Gastroesophageal sphincter (tissue), 4 donors: ENCODE data around the gene CAPN5. TPM values are rescaled to one million over a fixed set of nuclear protein-coding genes. Genes with fewer than 3 reads are reported as not detected.

Experiments used
- ATAC-seq: fragments of 150-250 bp; one replicate; pipeline ENCODE4 v1.9.1; 2016; ENCODE audit warnings: mild to moderate bottlenecking, moderate library complexity
- H3K27ac ChIP-seq, 4 donors: fragments of 200-600 bp; sonication (generic) in 3 of 4; 1 replicate in 3 of 4; 2 replicates in 1 of 4; pipeline ENCODE4 v1.5.1; 2016 to 2019
- H3K27me3 ChIP-seq: fragments of 200-600 bp; sonication (generic); one replicate; pipeline ENCODE4 v1.5.1; 2019
- H3K36me3 ChIP-seq, 2 donors: fragments of 200-600 bp; sonication (generic); one replicate each; pipeline ENCODE4 v1.5.1; 2019; ENCODE audit warnings: control low read depth in 1 of 2
- H3K4me1 ChIP-seq, 3 donors: fragments of 200-600 bp; sonication (generic); 1 replicate in 2 of 3; 2 replicates in 1 of 3; pipeline ENCODE4 v1.5.1; 2016 to 2019; ENCODE audit warnings: control low read depth in 2 of 3
- H3K4me3 ChIP-seq, 2 donors: fragments of 200-600 bp; sonication (generic); one replicate each; pipeline ENCODE4 v1.5.1; 2019; ENCODE audit warnings: mild to moderate bottlenecking in 1 of 2, moderate library complexity in 1 of 2
- H3K9me3 ChIP-seq, 3 donors: fragments of 200-600 bp; sonication (generic); one replicate each; pipeline ENCODE4 v1.5.1; 2017 to 2019; ENCODE audit warnings: control low read depth in 2 of 3
- EP300 ChIP-seq: sonication (generic); formaldehyde crosslinking; IDR thresholded peaks from one replicate; pipeline ENCODE4 v1.6.1; 2017; ENCODE audit warnings: antibody characterized with exemption, mild to moderate bottlenecking
- POLR2A ChIP-seq, 2 donors: fragments of 450-650 bp; IDR thresholded peaks; one replicate each; pipeline ENCODE4 v1.6.1; 2017; ENCODE audit warnings: antibody characterized with exemption in 2 of 2, mild to moderate bottlenecking in 2 of 2, moderate library complexity in 1 of 2
- POLR2AphosphoS5 ChIP-seq: sonication (generic); formaldehyde crosslinking; IDR thresholded peaks from one replicate; pipeline ENCODE4 v1.6.1; 2017; ENCODE audit warnings: antibody characterized with exemption
- WGBS, 2 donors: methylation state at CpG; one replicate each; pipeline ENCODE4 v1.1.5; 2018; ENCODE audit warnings: low coverage in 1 of 2; 5-methylcytosine and 5-hydroxymethylcytosine counted together
- total RNA-seq, 4 donors: library from RNA; depleted of rRNA; stranded (reverse); fragments of >200 nt; gene quantifications; one replicate each; pipeline ENCODE4 v1.1.0, GENCODE V29; 2016
- TF ChIP-seq, protein P1 (sequence below), 4 experiments: fragments of 200-600 bp in 2 of 4; fragments of 450-650 bp in 2 of 4; sonication (generic) in 1 of 4; IDR thresholded peaks; one replicate each; pipeline ENCODE4 v1.5.1; 2017 to 2019; ENCODE audit warnings: antibody characterized with exemption in 4 of 4, mild to moderate bottlenecking in 2 of 4, moderate library complexity in 2 of 4

CAPN5 gene
- total RNA-seq, 4 donors from 2014 or later, result 4.1 to 9.4 (median 7.7) TPM

DNA sequence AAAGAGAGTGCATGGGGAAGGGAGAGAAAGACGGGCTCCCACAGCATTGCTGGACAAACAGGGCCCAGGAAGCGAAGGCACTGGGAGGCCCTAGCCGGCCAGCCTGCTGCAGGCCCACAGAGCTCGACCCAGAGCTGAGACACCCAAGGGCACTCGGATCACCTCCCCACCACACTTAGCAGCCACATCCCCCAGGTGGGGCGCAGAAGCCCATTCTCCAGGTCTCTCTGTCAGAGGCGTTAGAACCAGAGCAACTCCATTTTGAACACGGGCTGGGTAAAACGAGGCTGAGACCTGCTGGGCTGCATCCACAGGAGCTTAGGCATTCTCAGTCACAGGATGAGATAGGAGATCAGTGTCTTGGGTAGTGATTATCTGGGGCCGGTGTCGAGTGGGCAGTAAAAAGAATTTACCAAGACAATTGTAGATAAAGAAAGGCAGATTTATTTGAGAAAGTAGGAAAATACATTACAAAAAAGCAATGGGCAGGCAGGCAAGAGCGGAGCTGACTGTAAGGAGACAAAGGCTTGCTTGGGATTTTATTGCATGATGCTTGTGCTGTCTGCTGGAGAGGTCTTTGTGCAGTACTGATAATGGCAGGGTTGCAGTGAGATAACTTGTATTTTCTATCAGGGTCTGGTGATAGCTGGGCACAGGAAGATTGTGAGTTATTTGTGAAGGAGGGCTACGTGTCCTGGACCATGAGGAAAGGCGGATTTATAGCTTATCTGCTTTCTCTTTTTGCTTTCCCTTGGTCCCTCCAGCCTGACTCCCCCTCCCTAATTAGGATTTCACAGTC, 13.4 kb upstream of the CAPN5 start:
- WGBS, 2 donors, result 79 to 88% methylated on average over 3 to 5 of the region's 14 CpGs
- no peak for TF ChIP-seq EP300
- TF ChIP-seq, protein P1, sequence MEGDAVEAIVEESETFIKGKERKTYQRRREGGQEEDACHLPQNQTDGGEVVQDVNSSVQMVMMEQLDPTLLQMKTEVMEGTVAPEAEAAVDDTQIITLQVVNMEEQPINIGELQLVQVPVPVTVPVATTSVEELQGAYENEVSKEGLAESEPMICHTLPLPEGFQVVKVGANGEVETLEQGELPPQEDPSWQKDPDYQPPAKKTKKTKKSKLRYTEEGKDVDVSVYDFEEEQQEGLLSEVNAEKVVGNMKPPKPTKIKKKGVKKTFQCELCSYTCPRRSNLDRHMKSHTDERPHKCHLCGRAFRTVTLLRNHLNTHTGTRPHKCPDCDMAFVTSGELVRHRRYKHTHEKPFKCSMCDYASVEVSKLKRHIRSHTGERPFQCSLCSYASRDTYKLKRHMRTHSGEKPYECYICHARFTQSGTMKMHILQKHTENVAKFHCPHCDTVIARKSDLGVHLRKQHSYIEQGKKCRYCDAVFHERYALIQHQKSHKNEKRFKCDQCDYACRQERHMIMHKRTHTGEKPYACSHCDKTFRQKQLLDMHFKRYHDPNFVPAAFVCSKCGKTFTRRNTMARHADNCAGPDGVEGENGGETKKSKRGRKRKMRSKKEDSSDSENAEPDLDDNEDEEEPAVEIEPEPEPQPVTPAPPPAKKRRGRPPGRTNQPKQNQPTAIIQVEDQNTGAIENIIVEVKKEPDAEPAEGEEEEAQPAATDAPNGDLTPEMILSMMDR (IDR thresholded peaks at IDR 0.05), result no peak
- no peak for TF ChIP-seq POLR2A (IDR thresholded peaks at IDR 0.05)
- no peak for TF ChIP-seq POLR2AphosphoS5
- no peak overlapping the region for H3K4me3 ChIP-seq
- no peak overlapping the region for H3K27ac ChIP-seq
- peaks cover 9% of the 10 kb centered on the region for H3K27me3 ChIP-seq
- no peaks in the 10 kb centered on the region for H3K36me3 ChIP-seq
- H3K9me3 ChIP-seq, result peaks cover 0 to 21% (median 2%) of the 10 kb centered on the region in 3 donors
- ATAC-seq, result no peak
- no peaks in the 10 kb centered on the region for H3K4me1 ChIP-seq

DNA sequence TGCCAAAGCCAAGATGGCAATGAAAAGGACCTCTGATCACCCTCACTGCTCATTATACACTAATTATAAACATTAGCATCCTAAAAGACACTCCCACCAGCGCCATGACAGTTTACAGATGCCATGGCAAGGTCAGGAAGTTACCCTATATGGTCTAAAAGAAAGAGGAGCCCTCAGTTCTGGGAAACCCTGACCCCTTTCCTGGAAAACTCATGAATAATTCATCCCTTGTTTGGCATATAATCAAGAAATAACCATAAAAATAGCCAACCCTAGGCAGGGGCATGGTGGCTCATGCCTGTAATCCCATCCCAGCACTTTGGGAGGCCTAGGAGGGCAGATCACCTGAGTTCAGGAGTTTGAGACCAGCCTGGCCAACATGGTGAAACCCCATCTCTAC, 12.7 kb upstream of the CAPN5 start:
- H3K9me3 ChIP-seq, result peaks cover 0 to 21% (median 2%) of the 10 kb centered on the region in 3 donors
- H3K36me3 ChIP-seq, result no peaks in the 10 kb centered on the region
- H3K27ac ChIP-seq, result no peak overlapping the region
- ATAC-seq, result no peak
- H3K4me3 ChIP-seq, result no peak overlapping the region
- TF ChIP-seq, protein P1 (IDR thresholded peaks at IDR 0.05), result no peak
- TF ChIP-seq POLR2A (IDR thresholded peaks at IDR 0.05) (no peak), POLR2AphosphoS5 (no peak), EP300 (no peak)
- 40% methylated on average over 1 of the region's 1 CpG; no CpG with 5 or more reads in 1 of the 2 donors for WGBS, 2 donors
- H3K4me1 ChIP-seq, result no peaks in the 10 kb centered on the region
- peaks cover 9% of the 10 kb centered on the region for H3K27me3 ChIP-seq

DNA sequence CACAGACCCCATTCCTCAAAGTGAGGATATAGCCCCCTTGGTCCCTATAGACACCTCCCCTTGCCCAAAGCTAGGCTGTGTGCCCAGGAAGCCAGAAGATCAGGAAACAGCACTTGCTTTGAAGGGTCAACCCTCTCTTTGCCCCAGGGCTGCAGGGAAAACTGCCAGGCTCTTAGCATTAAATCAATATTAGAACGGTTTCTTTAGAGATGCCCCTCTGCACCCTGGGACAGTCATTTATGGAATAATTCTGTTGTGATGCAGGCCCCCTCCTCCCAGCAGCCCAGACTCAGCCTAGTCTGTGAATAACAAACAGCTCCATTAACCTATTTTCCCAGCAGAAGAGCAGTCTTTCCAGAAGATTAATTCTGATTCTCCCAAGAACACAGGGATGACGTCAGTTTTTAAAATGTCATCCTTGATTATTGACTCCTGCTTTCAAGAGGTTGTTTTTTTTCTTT, 11.6 kb upstream of the CAPN5 start:
- no peak for ATAC-seq
- 50 to 74% methylated on average over 1 to 2 of the region's 2 CpGs for WGBS, 2 donors
- peaks cover 9% of the 10 kb centered on the region for H3K27me3 ChIP-seq

DNA sequence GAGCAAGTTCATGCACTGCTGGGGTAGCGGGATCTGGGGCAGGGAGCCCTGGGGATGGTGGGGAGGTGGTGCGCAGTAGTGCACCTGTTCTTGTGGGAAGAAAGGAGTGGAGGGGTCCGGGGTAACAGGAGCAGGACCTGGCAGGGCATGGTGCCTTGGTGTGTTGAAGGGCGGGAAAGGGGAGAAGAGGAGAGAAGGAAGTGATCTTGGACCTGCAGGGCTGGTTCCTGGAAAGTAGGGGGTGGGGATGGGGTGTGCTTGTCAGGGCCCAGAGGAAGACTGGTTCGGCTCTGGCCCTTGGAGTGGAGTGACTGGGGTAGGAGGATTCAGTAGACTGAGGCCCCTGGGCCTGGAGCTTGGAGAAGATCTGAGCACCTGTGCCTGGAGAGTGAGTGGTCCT, 10.9 kb upstream of the CAPN5 start:
- TF ChIP-seq EP300 (no peak), POLR2AphosphoS5 (no peak), POLR2A (IDR thresholded peaks at IDR 0.05) (no peak)
- TF ChIP-seq, protein P1 (IDR thresholded peaks at IDR 0.05), result no peak
- peaks cover 0 to 21% (median 2%) of the 10 kb centered on the region in 3 donors for H3K9me3 ChIP-seq
- no peaks in the 10 kb centered on the region for H3K4me1 ChIP-seq
- no peak overlapping the region for H3K27ac ChIP-seq
- peaks cover 9% of the 10 kb centered on the region for H3K27me3 ChIP-seq
- no peaks in the 10 kb centered on the region for H3K36me3 ChIP-seq
- no peak for ATAC-seq
- WGBS, 2 donors, result 87 to 100% methylated on average over 3 to 5 of the region's 5 CpGs
- H3K4me3 ChIP-seq, result no peak overlapping the region

More for the DNA sequence above, 11.6 kb upstream of the CAPN5 start:
- Histone ChIP-seq H3K9me3 (peaks cover 0 to 21% (median 2%) of the 10 kb centered on the region in 3 donors), H3K27ac (no peak overlapping the region), H3K4me3 (no peak overlapping the region), H3K4me1 (no peaks in the 10 kb centered on the region), H3K36me3 (no peaks in the 10 kb centered on the region)
- no peak for TF ChIP-seq EP300

DNA sequence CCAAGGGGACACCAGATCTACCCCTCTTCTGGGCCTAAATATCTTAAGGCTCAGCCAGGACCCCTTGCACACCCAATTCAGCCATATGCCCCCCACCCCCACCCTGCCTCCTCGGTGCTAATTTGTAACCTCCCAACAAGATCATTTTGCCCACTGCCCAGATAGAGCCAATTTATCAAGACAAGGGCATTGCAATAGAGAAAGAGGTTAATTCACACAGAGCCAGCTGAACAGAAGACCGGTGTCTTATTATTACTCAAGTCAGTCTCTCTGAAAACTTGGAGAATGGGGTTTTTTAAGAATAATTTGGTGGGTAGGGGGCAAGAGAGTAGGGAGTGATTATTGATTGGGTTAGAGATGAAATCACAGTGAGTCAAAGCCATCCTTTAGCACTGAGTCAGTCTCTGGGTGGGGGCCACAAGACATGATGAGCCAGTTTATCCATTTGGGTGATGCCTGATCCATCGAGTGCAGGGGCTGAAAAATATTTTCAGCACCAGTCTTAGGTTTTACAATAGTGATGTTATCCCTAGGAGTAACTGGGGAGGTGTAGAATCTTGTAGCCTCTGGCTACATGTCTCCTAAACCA, 9.9 kb upstream of the CAPN5 start:
- ATAC-seq, result no peak
- Histone ChIP-seq H3K36me3 (no peaks in the 10 kb centered on the region), H3K4me1 (no peaks in the 10 kb centered on the region), H3K27ac (no peak overlapping the region), H3K4me3 (no peak overlapping the region), H3K27me3 (peaks cover 9% of the 10 kb centered on the region), H3K9me3 (peaks cover 0 to 21% (median 2%) of the 10 kb centered on the region in 3 donors)
- TF ChIP-seq, protein P1 (IDR thresholded peaks at IDR 0.05), result no peak
- TF ChIP-seq POLR2A (IDR thresholded peaks at IDR 0.05) (no peak), EP300 (no peak), POLR2AphosphoS5 (no peak)
- 56 to 86% methylated on average over 1 to 2 of the region's 3 CpGs for WGBS, 2 donors
